Activated naive CD4-positive, alpha-beta T cell treated with anti-CD3 and anti-CD28 coated beads, Interleukin-2, amount 10 ng/mL, durations not matched to agents 7 days and 5 days (primary cell): ENCODE measurements around the gene ATIC.

Experiments
- CTCF ChIA-PET: fragments of 350-600 bp; sonication (Branson Sonifier 250); formaldehyde crosslinking; loops from one replicate; lab custom pipeline; 2021; ENCODE audit warnings: antibody characterized with exemption; lab: Charles Lee
- DNase-seq: peaks from one replicate; pipeline ENCODE4 v3.0.0-alpha.2; 2020
- H3K27ac Mint-ChIP-seq: one replicate; pipeline ENCODE4 v1.8.0; 2021; ENCODE audit warnings: mild to moderate bottlenecking, moderate library complexity, mixed read lengths
- H3K27me3 Mint-ChIP-seq: one replicate; pipeline ENCODE4 v1.8.0; 2021; ENCODE audit warnings: mild to moderate bottlenecking, mixed read lengths
- H3K36me3 Mint-ChIP-seq: one replicate; pipeline ENCODE4 v1.8.0; 2021; ENCODE audit warnings: mixed read lengths
- H3K4me1 Mint-ChIP-seq: one replicate; pipeline ENCODE4 v1.8.0; 2021; ENCODE audit warnings: mixed read lengths
- H3K4me3 Mint-ChIP-seq: one replicate; pipeline ENCODE4 v1.8.0; 2021; ENCODE audit warnings: mild to moderate bottlenecking, moderate library complexity, mixed read lengths
- H3K9me3 Mint-ChIP-seq: one replicate; pipeline ENCODE4 v1.8.0; 2021; ENCODE audit warnings: mixed read lengths

The ATIC gene

DNA sequence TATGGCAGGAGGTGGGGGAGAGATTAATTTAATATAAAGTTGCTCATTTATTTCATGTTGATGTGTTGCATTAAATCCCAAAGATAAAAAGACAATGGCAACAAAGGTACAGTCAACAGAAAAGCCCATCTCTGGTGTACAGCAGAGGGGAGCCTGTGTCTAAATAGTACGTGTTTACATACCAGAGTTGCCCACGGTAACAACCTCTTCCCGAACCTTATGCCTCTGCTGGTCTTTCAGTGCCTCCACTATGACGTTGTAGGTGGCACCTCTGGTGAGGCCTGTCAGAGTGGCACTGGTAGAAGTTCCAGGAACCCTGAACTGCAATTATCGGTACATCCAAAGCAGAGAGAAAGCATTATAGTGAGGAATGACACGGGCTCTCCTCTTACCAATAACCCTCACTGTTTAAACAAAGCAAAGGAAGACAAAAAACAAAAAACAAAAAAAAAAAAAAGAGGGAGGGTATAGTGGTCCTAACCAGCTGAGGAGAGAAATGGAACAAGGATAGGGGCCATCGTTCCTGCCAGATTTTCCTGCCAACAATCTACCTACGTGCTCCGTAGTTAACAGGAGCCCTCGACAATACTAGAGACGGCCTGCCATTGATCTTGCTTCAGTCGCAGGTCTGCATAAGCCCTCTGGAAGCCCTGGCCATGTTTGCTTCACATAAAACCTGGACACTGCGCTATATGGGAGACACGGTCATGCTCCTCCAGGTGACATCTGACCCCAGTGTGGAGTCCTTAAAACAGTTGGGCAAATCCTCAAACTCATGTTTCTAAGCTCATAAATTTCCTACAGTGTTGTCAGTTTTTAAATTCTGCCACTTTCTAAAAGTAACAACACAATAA is 58.5 kb downstream of the ATIC start:
- Mint-ChIP-seq H3K27ac (no peak overlapping the region), H3K27me3 (no peaks in the 10 kb centered on the region), H3K4me3 (no peak overlapping the region), H3K4me1 (no peaks in the 10 kb centered on the region), H3K9me3 (no peaks in the 10 kb centered on the region), H3K36me3 (peaks cover 16% of the 10 kb centered on the region)
- no peak for DNase-seq
- CTCF ChIA-PET = no interaction called here

DNA sequence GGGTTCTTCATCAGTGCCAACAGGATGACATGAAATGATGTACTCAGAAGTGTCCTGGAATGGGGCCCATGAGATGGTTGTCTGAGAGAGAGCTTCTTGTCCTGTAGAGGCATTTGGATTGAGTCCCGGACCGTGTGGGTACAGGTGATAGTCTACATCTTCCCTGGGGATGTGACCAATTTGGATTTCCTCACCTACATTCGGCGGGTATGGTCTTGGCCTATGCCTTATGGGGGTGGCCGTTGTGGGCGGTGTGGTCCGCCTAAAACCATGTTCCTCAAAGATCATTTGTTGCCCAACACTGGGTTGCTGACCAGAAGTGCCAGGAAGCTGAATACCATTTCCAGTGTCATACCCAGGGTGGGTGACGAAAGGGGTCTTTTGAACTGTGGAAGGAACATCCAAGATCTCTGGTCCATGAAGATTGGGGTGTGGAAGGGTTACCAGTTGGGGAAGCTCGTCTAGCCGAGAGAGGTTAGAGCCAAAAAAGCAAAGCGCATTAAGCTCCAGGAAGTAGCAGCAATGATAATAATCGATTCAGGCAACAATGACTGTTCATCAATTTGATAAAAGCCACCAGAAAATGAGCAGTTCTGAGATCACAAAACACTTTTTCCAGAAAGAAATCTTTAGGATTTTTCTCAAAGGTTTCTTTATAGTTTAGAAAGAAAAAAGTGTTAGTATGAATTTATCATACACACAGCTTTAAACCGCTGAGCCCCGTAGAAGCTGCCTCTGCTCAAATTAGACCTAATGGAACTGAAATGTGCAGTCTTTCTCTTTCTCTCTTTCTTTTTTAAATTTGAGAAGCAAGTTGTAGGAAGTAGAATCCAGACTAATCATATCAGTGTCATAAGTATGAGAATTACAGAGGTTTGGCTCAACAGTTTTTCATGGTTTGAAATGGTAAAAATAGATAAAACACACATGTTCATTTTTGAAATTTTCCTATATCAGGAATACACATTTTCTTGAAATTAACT is 60.3 kb downstream of the ATIC start:
- Mint-ChIP-seq H3K4me3 (no peak overlapping the region), H3K27ac (no peak overlapping the region), H3K36me3 (peaks cover 14% of the 10 kb centered on the region), H3K27me3 (no peaks in the 10 kb centered on the region), H3K4me1 (no peaks in the 10 kb centered on the region), H3K9me3 (no peaks in the 10 kb centered on the region)
- CTCF ChIA-PET = no interaction called here
- no peak for DNase-seq

DNA sequence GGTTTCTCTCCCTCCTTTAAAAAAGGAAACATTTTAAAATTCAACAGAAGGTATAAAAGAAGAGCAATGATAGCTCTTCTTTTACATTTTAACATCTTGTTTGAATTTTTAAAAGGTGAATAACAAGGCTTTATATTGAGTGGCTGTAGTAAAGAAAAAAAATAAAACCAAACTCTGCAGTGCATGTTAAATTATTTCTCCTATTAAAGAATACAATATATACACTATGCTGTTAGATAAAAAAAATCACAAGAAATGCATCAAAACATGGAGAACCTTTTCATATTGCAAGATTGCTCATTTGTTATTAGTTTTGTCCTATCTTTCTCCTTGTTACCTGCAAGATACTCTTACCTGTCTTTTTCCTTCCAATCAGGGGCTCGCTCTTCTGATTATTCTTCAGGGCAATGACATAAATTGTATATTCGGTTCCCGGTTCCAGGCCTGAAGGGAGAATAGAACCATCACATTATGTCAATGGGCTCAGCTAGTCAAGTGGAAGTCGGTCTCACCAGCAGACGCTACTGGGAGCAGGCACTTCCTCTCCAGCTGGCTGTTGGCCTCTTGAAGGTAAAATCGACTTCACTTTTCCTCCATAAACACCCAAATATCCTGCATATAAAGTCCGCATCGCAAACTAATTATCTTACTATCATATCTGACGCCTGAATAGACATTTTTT is 61.2 kb downstream of the ATIC start:
- CTCF ChIA-PET = no interaction called here
- H3K36me3 Mint-ChIP-seq = peaks cover 13% of the 10 kb centered on the region
- no peak overlapping the region for H3K27ac Mint-ChIP-seq
- no peaks in the 10 kb centered on the region for H3K9me3 Mint-ChIP-seq
- no peaks in the 10 kb centered on the region for H3K4me1 Mint-ChIP-seq
- no peaks in the 10 kb centered on the region for H3K27me3 Mint-ChIP-seq
- H3K4me3 Mint-ChIP-seq = no peak overlapping the region
- DNase-seq = no peak

DNA sequence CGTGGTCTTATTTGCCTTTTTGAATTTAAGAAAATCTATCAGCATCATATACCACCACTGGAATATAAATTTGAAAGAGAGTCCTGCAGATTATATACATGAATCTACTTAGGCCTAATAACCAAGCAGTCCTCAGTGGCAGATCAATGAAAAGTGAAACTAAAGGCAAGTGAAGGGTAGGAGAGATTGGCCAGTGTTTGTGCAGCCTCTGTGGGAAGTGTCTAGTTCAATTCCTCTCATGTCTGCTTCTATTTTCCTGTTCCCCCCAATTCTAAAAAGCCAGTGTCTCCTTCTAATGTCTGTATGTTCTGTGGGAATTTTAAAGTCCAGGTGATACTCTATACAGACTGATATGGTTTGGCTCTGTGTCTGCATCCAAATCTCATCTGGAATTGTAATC is 62.1 kb downstream of the ATIC start:
- CTCF ChIA-PET = no interaction called here
- Mint-ChIP-seq H3K27me3 (no peaks in the 10 kb centered on the region), H3K9me3 (no peaks in the 10 kb centered on the region), H3K4me3 (no peak overlapping the region), H3K4me1 (no peaks in the 10 kb centered on the region), H3K27ac (peak overlapping the region; percentile 3), H3K36me3 (peaks cover 13% of the 10 kb centered on the region)
- no peak for DNase-seq

DNA sequence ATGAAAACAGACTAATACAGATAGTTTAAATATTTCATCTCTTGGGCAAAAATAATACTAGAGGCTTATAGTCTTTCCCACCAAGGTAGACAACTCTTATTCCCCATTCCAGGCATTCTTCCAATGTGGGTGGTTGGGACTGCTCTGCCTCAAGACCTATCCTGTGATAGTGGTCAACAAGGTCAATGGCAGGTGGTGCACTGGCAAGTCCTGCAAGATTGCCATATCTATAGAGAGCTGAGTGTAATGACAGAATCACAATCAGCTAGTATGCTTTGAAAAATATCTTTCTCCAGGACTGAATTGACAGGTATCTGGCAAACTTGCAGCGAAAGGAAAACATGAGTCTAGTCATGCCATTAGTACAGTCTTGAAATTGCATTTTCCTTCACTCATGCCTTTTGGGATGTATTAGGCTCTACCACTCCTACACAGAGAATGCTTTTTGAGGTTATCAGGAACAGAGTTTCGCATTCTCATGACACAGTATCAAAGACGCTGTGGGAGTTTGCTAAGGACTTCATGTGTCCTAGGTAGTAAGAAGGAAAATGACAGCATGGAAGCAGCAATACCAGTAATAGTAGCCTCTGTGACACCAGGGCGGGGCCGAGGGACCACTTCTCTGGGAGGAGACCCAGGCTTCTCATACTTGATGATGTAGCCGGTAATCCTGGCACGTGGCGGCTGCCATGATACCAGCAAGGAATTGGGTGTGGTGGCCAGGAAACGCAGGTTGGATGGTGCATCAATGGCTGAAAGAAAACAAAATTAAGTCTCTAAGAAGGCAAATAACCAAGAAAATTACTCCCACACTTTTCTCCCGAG is 63.0 kb downstream of the ATIC start:
- no peak overlapping the region for H3K27ac Mint-ChIP-seq
- CTCF ChIA-PET = no interaction called here

DNA sequence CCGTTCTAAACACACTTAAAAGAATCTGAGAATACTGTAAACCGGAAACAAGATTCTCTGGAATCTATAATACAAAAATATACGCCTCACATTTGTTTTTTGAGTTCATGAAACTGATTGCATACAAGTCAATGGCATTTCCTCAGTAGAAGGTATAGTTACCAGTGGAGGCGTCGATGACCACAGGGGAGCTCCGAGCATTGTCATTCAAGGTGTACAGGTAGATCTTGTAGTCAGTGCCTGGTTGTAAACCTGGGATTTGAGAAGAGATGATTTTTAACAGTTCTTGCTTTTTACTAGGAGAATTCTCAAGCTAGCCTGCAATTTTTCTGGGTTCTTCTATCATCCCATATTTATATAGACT is 63.6 kb downstream of the ATIC start:
- Mint-ChIP-seq H3K27me3 (no peaks in the 10 kb centered on the region), H3K27ac (no peak overlapping the region), H3K9me3 (no peaks in the 10 kb centered on the region), H3K4me3 (no peak overlapping the region), H3K36me3 (peaks cover 13% of the 10 kb centered on the region), H3K4me1 (no peaks in the 10 kb centered on the region)
- CTCF ChIA-PET = no interaction called here
- no peak for DNase-seq

More for the DNA sequence above, 63.0 kb downstream of the ATIC start:
- no peak for DNase-seq
- Mint-ChIP-seq H3K9me3 (no peaks in the 10 kb centered on the region), H3K4me3 (no peak overlapping the region), H3K27me3 (no peaks in the 10 kb centered on the region), H3K4me1 (no peaks in the 10 kb centered on the region), H3K36me3 (peaks cover 13% of the 10 kb centered on the region)

DNA sequence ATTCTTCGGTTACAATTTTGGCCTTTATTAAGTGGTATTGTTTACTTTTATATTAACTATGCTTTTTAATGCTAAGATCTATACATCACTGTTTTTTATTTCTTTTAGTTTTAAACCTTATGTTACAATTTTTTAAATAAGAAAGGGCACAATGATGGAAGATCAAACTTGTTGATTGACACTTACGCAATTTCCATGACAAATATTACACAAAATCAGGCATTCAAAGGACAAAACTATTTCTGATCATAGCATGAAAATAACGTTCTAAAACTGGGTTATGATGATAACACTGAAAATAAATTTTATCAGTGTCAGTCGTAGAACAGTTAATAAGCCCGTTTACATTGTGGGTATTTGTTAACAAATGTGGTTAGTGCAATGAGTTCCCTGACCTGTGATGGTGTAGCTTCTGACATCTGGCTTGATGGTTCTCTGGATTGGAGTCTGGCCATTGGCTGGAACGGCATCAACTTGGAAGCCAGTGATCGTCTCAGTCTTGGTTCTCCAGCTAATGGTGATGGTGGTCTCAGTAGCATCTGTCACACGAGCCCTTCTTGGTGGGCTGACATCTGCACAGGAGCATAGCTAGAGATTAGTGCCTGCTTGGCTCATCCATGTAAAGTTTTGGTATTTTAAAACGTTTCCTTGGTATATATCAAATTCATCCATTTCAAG is 64.4 kb downstream of the ATIC start:
- DNase-seq = no peak
- peaks cover 13% of the 10 kb centered on the region for H3K36me3 Mint-ChIP-seq
- H3K4me3 Mint-ChIP-seq = no peak overlapping the region
- no peaks in the 10 kb centered on the region for H3K9me3 Mint-ChIP-seq
- no peak overlapping the region for H3K27ac Mint-ChIP-seq
- CTCF ChIA-PET = no interaction called here
- no peaks in the 10 kb centered on the region for H3K27me3 Mint-ChIP-seq
- H3K4me1 Mint-ChIP-seq = no peaks in the 10 kb centered on the region

DNA sequence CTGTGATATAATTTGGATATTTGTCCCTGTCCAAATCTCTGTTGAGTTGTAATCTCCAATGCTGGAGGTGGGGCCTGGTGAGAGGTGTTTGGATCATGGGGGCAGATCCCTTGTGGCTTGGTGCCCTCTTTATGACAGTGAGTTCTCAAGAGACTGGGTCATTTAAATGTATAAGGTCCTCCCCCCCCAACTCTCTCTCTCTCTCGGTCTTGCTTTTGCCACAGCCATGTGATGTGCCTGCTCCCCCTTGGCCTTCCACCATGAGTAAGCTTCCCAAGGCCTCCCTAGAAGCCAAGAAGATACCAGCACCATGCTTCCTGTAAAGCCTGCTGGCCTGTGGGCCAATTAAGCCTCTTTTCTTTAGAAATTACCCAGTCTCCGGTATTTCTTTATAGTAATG is 65.4 kb downstream of the ATIC start:
- CTCF ChIA-PET = no interaction called here
- no peak overlapping the region for H3K4me3 Mint-ChIP-seq
- DNase-seq = no peak
- H3K27me3 Mint-ChIP-seq = no peaks in the 10 kb centered on the region
- no peaks in the 10 kb centered on the region for H3K9me3 Mint-ChIP-seq
- H3K27ac Mint-ChIP-seq = no peak overlapping the region
- H3K36me3 Mint-ChIP-seq = peaks cover 13% of the 10 kb centered on the region
- H3K4me1 Mint-ChIP-seq = no peaks in the 10 kb centered on the region

DNA sequence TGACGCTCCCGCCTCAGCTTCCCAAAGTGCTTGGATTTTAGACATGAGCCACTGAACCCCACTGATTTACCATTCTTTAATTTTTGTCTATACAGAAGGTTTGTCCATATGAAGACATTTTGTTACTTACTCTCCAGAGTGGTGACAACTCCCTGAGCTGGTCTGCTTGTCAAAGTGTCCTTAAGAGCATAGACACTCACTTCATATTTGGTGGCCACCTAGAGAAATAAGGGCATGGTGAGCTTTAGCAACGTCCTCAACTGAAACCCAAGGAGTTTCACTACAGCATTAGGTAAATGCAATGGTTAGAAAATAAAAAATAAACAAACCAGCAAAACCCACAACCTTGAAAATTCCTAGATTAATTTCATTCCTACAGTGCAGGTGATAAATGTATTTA is 66.2 kb downstream of the ATIC start:
- Mint-ChIP-seq H3K27me3 (no peaks in the 10 kb centered on the region), H3K9me3 (no peaks in the 10 kb centered on the region), H3K4me3 (no peak overlapping the region), H3K4me1 (no peaks in the 10 kb centered on the region), H3K36me3 (peaks cover 13% of the 10 kb centered on the region), H3K27ac (no peak overlapping the region)
- no peak for DNase-seq
- CTCF ChIA-PET = no interaction called here

DNA sequence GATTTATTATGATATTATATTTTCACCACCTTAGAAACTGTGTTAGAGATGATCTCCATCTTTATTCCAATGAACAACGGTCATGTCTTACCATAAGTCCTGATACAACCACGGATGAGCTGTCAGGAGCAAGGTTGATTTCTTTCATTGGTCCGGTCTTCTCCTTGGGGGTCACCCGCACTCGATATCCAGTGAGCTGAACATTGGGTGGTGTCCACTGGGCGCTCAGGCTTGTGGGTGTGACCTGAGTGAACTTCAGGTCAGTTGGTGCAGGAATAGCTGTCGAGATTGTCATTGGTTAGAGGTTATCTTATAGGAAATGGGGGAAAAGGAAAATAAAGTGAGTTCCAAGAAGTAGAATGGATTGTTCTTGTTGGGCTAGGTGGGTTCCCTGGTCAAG is 67.2 kb downstream of the ATIC start:
- no peak for DNase-seq
- H3K9me3 Mint-ChIP-seq = no peaks in the 10 kb centered on the region
- H3K4me1 Mint-ChIP-seq = no peaks in the 10 kb centered on the region
- CTCF ChIA-PET = no interaction called here
- no peaks in the 10 kb centered on the region for H3K27me3 Mint-ChIP-seq
- no peak overlapping the region for H3K27ac Mint-ChIP-seq
- peaks cover 13% of the 10 kb centered on the region for H3K36me3 Mint-ChIP-seq
- H3K4me3 Mint-ChIP-seq = no peak overlapping the region

DNA sequence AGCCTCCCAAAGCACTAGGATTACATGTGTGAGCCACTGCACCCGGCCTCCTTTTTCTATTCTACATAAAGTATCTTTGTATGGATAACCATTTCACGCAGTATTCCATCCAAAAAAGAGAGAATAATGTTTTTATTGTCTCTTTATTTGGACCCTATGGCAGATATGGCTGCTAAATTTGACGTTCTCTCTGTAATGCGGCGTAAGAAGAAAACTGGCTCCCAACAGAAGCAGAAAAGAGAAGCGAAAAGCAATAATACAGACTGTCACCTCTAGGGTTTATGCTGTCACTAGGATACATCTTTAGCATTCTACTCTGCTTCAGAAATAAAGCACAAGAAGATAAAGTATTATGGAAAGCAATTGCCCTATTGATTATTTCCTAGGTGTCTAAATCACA is 68.1 kb downstream of the ATIC start:
- no peak overlapping the region for H3K4me3 Mint-ChIP-seq
- no peaks in the 10 kb centered on the region for H3K4me1 Mint-ChIP-seq
- H3K27ac Mint-ChIP-seq = no peak overlapping the region
- CTCF ChIA-PET = no interaction called here
- H3K36me3 Mint-ChIP-seq = peaks cover 4% of the 10 kb centered on the region
- DNase-seq = no peak
- no peaks in the 10 kb centered on the region for H3K27me3 Mint-ChIP-seq
- H3K9me3 Mint-ChIP-seq = no peaks in the 10 kb centered on the region

DNA sequence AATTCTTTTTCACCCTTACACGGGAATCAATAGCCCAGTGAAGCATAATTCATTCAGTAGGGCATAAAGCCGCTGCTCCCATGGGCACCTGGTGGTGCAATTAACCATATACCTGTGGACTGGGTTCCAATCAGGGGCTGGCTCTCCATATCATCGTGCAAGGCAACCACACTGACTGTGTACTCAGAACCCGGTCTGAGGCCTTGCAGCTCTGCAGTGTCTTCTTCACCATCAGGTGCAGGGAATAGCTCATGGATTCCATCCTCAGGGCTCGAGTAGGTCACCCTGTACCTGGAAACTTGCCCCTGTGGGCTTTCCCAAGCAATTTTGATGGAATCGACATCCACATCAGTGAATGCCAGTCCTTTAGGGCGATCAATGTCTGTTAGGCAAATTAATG is 68.8 kb downstream of the ATIC start:
- CTCF ChIA-PET = no interaction called here
- H3K27me3 Mint-ChIP-seq = no peaks in the 10 kb centered on the region
- no peaks in the 10 kb centered on the region for H3K9me3 Mint-ChIP-seq
- no peaks in the 10 kb centered on the region for H3K4me1 Mint-ChIP-seq
- H3K27ac Mint-ChIP-seq = no peak overlapping the region
- H3K4me3 Mint-ChIP-seq = no peak overlapping the region
- DNase-seq = no peak
- H3K36me3 Mint-ChIP-seq = peaks cover 3% of the 10 kb centered on the region

DNA sequence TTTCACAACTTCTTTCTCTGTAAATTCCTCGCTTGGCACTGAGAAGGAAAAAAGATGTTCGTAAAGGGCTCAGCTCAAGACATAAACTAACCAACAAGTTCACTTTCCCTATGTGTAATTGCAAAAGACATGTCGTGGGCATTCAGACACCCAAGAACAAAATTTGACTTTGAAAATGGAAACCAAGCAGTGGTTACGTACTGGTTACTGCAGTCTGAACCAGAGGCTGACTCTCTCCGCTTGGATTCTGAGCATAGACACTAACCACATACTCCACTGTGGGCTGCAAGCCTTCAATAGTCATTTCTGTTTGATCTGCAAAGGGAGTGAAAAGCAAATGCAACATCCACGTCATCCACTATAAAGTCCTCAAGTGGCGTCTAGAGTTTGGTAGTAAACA is 70.2 kb downstream of the ATIC start:
- H3K27me3 Mint-ChIP-seq = no peaks in the 10 kb centered on the region
- H3K36me3 Mint-ChIP-seq = no peaks in the 10 kb centered on the region
- no peak overlapping the region for H3K27ac Mint-ChIP-seq
- H3K4me3 Mint-ChIP-seq = no peak overlapping the region
- DNase-seq = no peak
- H3K9me3 Mint-ChIP-seq = no peaks in the 10 kb centered on the region
- CTCF ChIA-PET = no interaction called here
- no peaks in the 10 kb centered on the region for H3K4me1 Mint-ChIP-seq
